Erythroblast (primary cell): ENCODE data around the gene TNNI2.

Experiments
- GATA1 ChIP-seq: IDR thresholded peaks from 2 replicates; pipeline ENCODE4 v1.6.1; 2011; ENCODE audit warnings: low read depth, mild to moderate bottlenecking, control low read depth, low read length, moderate library complexity
- POLR2A ChIP-seq: IDR thresholded peaks from 2 replicates; pipeline ENCODE4 v1.6.1; 2011; ENCODE audit warnings: mild to moderate bottlenecking, low read length

- TF ChIP-seq POLR2A (no peak), GATA1 (no peak)
Observed at GRCh38 chr11:1843098-1843473, 4.3 kb downstream of the TNNI2 start.
